HG02610 (cell line): Measurements from ENCODE around the gene TIMM22.

Experiments used
- ATAC-seq: cut with Tn5 transposase; IDR thresholded peaks from one replicate; pipeline ENCODE4 v1.9.1; 2021; ENCODE audit warnings: mild to moderate bottlenecking, moderate library complexity; ENCODE audit not compliant: unreplicated experiment

Gene TIMM22

DNA sequence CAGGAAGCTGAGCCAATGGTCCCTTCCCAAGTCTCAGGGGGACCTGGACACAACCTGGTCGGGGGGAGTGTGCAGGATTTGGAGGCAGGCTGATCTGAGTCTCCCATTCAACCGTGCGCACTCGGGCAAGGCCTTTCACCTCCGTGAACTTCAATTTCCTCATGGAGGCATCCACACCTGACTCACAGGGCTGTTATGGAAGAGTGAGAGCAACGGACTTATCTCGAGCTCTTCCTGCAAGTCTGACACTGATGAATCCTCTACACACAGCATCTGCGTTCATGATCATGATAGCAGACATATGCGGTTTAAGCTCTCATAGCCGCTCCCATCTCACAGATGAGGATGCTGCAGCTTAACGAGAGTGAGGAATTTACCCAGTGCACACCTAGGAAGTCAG, 21.6 kb downstream of the TIMM22 start:
- no peak for ATAC-seq

DNA sequence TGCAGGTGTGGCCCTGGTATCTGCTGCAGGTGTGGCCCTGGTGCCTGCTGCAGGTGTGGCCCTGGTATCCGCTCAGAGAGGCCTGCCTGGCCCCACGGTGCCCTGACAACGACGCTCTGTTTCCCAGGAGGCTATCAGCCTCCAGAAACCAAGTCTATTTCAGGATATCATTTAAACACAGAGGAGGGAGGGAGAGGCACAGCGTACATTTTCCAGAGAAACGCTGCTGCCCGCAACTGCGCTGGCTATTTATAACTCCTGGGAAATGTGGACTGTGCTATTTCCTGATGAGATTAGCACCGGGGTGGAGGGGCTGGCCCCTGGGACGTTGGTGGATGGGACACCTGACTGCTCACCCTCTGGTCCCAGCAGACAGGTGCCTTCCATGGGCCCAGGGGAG, 22.5 kb downstream of the TIMM22 start:
- no peak for ATAC-seq

- no peak for ATAC-seq
Measured at GRCh38 chr17:1021147-1021546, 24.2 kb downstream of the TIMM22 start.

GRCh38 chr17:1022278-1023024, 25.5 kb downstream of the TIMM22 start:
- ATAC-seq = no peak

- no peak for ATAC-seq
Measured at GRCh38 chr17:1024076-1024475, 27.1 kb downstream of the TIMM22 start.

- ATAC-seq = no peak
Measured at GRCh38 chr17:1025733-1026598, 29.0 kb downstream of the TIMM22 start.

DNA sequence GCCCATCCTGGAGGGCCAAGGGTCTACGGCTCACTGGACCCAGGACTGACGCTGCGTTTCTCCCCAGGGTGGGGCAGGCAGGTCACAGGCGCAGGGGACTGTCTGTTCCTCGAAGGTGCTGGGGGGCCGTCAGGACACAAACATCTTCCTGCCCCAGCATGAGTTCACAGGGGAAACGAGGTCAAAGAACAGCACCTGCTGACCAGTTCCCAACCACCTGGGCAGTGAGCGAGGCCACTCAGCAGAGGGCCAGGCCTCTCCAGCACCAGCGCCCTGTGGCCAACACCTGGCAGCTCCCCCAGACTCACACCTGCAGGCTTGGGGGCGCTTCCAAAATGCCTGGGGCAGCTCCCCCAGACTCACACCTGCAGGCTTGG, 29.7 kb downstream of the TIMM22 start:
- ATAC-seq = no peak

GRCh38 chr17:1027044-1027443, 30.1 kb downstream of the TIMM22 start:
- no peak for ATAC-seq

DNA sequence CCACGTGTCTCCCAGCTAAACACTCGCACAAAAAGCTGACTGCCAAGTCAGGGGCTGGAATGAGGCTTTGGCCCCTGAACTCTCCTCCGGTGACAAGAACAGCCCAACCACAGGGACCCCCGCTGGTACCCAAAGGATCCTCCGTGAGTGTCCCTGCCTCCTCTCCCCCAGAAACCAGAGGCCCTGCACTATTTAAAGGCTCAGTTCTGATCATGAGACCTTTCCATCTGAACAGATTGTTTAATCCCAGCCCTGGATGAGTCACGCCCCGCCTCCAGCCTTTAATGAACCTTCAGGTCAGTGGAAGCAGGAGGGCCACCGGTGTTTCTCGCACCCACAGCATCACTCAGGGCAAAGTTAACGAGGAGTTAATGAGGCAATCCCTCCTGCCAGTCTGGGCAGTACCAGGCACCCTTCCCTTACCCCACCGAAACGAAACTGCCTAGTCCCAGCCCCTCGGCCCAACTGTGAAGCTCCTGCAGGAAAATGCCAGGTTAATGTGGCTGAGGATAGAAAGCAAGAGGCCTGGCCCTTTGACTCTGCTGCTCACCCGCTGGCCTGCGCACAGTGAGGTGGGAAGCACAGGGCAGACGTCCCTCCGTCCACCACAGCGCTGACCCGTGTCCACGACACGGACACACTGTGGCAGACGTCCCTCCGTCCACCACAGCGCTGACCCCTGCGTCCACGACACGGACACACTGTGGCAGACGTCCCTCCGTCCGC, 32.4 kb downstream of the TIMM22 start:
- no peak for ATAC-seq

DNA sequence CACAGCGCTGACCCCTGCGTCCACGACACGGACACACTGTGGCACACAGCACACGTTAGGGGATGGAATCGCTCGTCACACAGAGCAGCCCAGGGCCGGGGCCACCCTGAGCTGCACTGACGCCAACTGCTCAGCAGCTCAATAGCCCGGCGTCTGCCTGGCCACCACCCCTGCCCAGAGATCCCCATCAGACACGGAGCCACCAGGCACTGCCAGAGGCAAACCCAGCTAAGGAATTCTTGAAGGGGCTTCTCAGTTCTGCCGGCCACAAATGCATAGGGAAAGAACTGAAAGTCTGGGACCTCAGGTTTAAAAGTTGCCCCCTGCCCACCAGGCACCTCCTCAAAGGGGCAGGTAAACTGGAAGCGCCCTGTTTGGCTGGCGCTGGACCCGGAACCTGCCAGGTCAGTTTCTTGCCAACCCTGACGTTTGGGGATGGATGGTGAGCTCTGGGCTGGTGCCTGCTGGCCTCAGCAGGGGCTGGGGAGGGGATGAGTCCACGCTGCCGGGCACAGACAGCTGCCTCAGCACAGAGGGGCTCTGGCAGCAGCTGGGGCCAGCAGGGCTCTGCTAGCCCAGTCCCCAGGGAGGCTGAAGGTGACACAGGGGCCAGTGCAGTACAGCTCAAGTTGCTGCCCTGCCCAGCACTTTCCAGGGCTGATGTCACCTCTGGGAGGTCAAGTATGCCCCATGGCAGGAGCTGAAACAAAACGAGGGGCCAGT, 33.2 kb downstream of the TIMM22 start:
- no peak for ATAC-seq

- no peak for ATAC-seq
Measured at GRCh38 chr17:1030684-1031532, 34.0 kb downstream of the TIMM22 start.

DNA sequence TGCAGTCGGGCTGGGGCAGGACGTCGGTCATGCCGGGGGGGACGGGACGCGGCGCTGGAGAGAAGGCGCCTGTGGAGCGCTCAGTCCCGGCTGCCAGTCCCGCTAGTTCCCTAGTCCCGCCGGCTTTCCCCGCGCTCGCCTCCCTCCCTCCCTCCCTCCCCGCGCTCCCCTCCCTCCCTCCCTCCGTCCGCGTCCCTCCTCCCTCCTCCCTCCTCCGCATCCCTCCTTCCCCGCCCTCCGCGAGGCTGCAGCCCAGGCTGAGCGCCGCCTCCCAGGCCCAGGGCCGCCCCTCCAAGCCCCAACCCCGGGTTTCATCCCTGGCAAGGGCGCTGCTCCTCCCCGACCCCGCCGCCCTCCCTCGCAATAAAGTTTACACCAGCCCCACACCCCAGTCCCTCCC, 34.8 kb downstream of the TIMM22 start:
- no peak for ATAC-seq

DNA sequence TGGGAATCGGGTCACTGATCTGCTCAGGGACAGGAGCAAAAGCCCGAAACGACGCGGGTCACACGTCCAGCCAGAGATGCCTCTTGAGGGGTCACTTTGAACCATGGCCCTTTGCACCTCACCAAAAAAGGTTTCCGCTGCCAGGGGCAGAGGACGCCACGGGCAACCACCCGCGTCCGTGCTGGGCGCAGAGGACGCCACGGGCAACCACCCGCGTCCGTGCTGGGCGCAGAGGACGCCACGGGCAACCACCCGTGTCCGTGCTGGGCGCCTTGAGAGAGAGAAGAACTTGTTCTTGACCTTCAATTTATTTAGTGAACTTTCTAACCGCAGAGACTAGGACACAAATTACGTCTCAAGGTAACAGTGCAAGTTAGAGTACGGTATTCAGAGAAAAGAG, 35.5 kb downstream of the TIMM22 start:
- no peak for ATAC-seq

DNA sequence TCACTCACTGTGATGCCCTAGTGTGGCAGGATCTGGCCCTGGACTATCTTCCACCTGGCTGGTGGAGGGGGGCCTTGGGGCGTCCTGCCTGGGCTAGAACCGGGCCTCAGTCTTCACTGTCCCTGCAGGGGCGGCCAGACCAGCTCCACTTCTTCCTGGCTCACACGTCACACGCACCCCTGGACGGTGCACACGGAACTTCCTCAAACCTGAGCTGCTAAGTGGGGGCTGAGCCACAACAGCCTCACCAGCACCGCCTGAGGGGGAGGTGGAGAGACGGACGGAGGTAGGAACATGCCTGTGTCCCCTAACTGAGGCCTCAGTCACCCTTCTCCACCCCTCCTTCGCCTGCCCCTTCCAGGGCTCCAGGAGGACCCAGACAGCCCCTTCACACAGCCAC, 36.6 kb downstream of the TIMM22 start:
- ATAC-seq = no peak

DNA sequence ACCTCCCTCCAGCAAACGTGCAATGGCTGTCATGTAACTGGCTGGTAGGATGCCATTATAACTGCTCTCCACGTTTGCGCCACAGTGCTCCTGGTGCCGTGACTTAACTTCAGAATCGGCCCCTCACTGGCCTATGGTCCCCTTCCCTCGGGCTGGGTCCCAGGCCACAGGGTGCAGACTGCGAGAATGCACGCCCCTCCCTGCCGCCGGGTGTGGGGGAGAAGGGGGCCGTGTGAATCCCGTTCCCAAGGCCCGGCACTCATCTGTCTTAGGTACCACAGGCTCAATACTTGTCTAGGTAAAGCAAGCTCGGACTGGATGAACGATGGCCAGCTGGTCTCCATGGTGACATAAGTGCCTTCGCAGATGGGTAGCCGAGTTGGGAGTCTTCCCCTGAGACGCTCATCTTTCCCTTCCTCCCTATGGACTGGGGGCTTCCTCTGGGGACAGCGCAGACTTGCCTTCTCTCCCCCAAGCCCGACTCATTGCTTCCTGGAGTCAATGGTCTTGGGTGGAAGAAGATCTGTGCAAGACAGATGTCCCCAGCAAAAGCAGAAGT, 37.8 kb downstream of the TIMM22 start:
- ATAC-seq = no peak

- no peak for ATAC-seq
Measured at GRCh38 chr17:1035546-1036170, 38.7 kb downstream of the TIMM22 start.

DNA sequence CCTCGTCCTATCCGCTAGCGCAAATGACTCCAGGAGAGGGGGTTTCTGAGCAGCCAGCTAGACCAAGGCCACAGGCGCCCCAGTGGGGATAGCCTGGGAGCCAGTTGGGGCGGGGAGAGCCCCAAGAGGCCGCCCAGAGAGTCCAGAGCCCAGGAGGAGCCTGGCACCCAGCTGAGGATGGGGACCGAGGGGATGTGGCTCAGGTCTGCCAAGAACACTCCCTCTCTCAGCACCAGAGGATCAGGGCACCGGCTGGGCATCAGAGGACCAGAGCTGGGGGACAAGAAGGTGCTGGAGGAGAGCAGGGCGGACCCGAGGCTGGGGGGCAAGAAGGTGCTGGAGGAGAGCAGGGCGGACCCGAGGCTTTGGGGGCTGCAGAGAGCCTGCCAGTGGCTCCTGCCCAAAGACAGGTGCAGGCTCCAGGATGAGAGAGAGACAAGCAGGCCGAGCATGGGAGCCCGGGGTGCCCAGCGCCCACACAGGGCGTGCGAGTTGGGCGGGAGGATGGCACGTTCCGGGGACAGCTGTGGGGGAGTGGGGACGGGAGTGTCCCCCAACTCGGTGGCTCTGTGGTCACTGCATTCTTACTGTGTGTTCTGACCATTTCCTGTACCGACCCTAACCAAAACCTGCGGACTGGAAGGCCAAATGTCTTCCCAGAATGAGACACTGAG, 39.4 kb downstream of the TIMM22 start:
- no peak for ATAC-seq

GRCh38 chr17:1036845-1037237, 39.9 kb downstream of the TIMM22 start:
- ATAC-seq = no peak
